ENCODE results near the gene DCLK1. TPM values are rescaled to one million over a fixed set of nuclear protein-coding genes. Genes with fewer than 3 reads are reported as not detected.

DCLK1 gene
- total RNA-seq, 4 donors from 2014 or later: 1.1 to 10.8 (median 6.7) TPM

GRCh38 chr13:36135876-36136275 is 4.7 kb upstream of the DCLK1 start:
- Histone ChIP-seq H3K27ac (no peak overlapping the region), H3K9me3 (no peaks in the 10 kb centered on the region), H3K27me3 (peaks cover 20% of the 10 kb centered on the region), H3K36me3 (no peaks in the 10 kb centered on the region), H3K4me3 (no peak overlapping the region), H3K4me1 (no peaks in the 10 kb centered on the region)
- WGBS, 2 donors (ENCODE audit: low coverage in 1 of 2): 30 to 73% methylated on average over 2 of the region's 2 CpGs
- TF ChIP-seq POLR2AphosphoS5 (IDR thresholded peaks at IDR 0.05): no peak
- TF ChIP-seq POLR2A (IDR thresholded peaks at IDR 0.05): no peak
- no peak for TF ChIP-seq CTCF (IDR thresholded peaks at IDR 0.05)
- TF ChIP-seq EP300 (IDR thresholded peaks at IDR 0.05; ENCODE audit: low read depth): no peak
- intact Hi-C loops (cut with DNase I; ENCODE audit: low total_unique reads): no loop called here
- in situ Hi-C loops (cut with MboI; ENCODE audit: low pct_ligation_motif_present in 1 of 4, low pct_unique_long_range_greater_than_20kb in 1 of 4, low sequenced_read_pairs in 3 of 4): no loop called here
- no peak for DNase-seq

GRCh38 chr13:36134632-36135031 is 3.5 kb upstream of the DCLK1 start:
- WGBS, 2 donors (ENCODE audit: low coverage in 1 of 2): 36 to 40% methylated on average over 1 of the region's 1 CpG
- no peak overlapping the region for H3K27ac ChIP-seq
- in situ Hi-C loops (cut with MboI; ENCODE audit: low pct_ligation_motif_present in 1 of 4, low pct_unique_long_range_greater_than_20kb in 1 of 4, low sequenced_read_pairs in 3 of 4): no loop called here
- no peak for TF ChIP-seq EP300 (IDR thresholded peaks at IDR 0.05; ENCODE audit: low read depth)
- TF ChIP-seq CTCF (IDR thresholded peaks at IDR 0.05): no peak
- no peak for TF ChIP-seq POLR2AphosphoS5 (IDR thresholded peaks at IDR 0.05)
- TF ChIP-seq POLR2A (IDR thresholded peaks at IDR 0.05): no peak
- no peak overlapping the region for H3K4me3 ChIP-seq
- H3K4me1 ChIP-seq: no peaks in the 10 kb centered on the region
- DNase-seq: no peak
- H3K27me3 ChIP-seq: peaks cover 32% of the 10 kb centered on the region
- H3K9me3 ChIP-seq: no peaks in the 10 kb centered on the region
- no peaks in the 10 kb centered on the region for H3K36me3 ChIP-seq
- intact Hi-C loops (cut with DNase I; ENCODE audit: low total_unique reads): no loop called here

- H3K4me1 ChIP-seq: no peaks in the 10 kb centered on the region
- H3K36me3 ChIP-seq: no peaks in the 10 kb centered on the region
- no peak overlapping the region for H3K27ac ChIP-seq
- intact Hi-C loops (cut with DNase I; ENCODE audit: low total_unique reads) (no loop called here), in situ Hi-C loops (cut with MboI; ENCODE audit: low pct_ligation_motif_present in 1 of 4, low pct_unique_long_range_greater_than_20kb in 1 of 4, low sequenced_read_pairs in 3 of 4) (no loop called here)
- DNase-seq: no peak
- no peak overlapping the region for H3K4me3 ChIP-seq
- no peaks in the 10 kb centered on the region for H3K9me3 ChIP-seq
- WGBS, 2 donors (ENCODE audit: low coverage in 1 of 2): 62 to 70% methylated on average over 5 of the region's 5 CpGs
- TF ChIP-seq POLR2AphosphoS5 (IDR thresholded peaks at IDR 0.05) (no peak), CTCF (IDR thresholded peaks at IDR 0.05) (no peak), EP300 (IDR thresholded peaks at IDR 0.05; ENCODE audit: low read depth) (no peak), POLR2A (IDR thresholded peaks at IDR 0.05) (no peak)
- peaks cover 37% of the 10 kb centered on the region for H3K27me3 ChIP-seq
Observed at GRCh38 chr13:36133950-36134626, 2.9 kb upstream of the DCLK1 start.

- Histone ChIP-seq H3K36me3 (no peaks in the 10 kb centered on the region), H3K4me3 (no peak overlapping the region), H3K27ac (no peak overlapping the region), H3K4me1 (no peaks in the 10 kb centered on the region), H3K27me3 (peaks cover 37% of the 10 kb centered on the region), H3K9me3 (no peaks in the 10 kb centered on the region)
- TF ChIP-seq POLR2A (IDR thresholded peaks at IDR 0.05): no peak
- no peak for TF ChIP-seq EP300 (IDR thresholded peaks at IDR 0.05; ENCODE audit: low read depth)
- no peak for TF ChIP-seq CTCF (IDR thresholded peaks at IDR 0.05)
- no peak for TF ChIP-seq POLR2AphosphoS5 (IDR thresholded peaks at IDR 0.05)
- no peak for DNase-seq
- intact Hi-C loops (cut with DNase I; ENCODE audit: low total_unique reads) (no loop called here), in situ Hi-C loops (cut with MboI; ENCODE audit: low pct_ligation_motif_present in 1 of 4, low pct_unique_long_range_greater_than_20kb in 1 of 4, low sequenced_read_pairs in 3 of 4) (no loop called here)
- 71 to 90% methylated on average over 1 of the region's 1 CpG for WGBS, 2 donors (ENCODE audit: low coverage in 1 of 2)
Observed at GRCh38 chr13:36132376-36132775, 1.2 kb upstream of the DCLK1 start.
